ENCODE measurements around the gene RFX3.

The RFX3 gene

GRCh38 chr9:3467593-3468219, 58.1 kb downstream of the RFX3 start:
- peak; percentile 99 for TF ChIP-seq CTCF (IDR thresholded peaks at IDR 0.05; ENCODE audit: low read depth, low read length)
- peak; percentile 60 for DNase-seq
- no peaks in the 10 kb centered on the region for H3K27me3 ChIP-seq (ENCODE audit: insufficient read depth, low read depth, severe bottlenecking)
- H3K27ac ChIP-seq = no peak overlapping the region
- H3K4me3 ChIP-seq (ENCODE audit: low read depth, low read length) = no peak overlapping the region
- no peaks in the 10 kb centered on the region for H3K36me3 ChIP-seq
- no peaks in the 10 kb centered on the region for H3K9me3 ChIP-seq (ENCODE audit: severe bottlenecking)

GRCh38 chr9:3464033-3464638, 61.7 kb downstream of the RFX3 start:
- H3K36me3 ChIP-seq = no peaks in the 10 kb centered on the region
- no peak overlapping the region for H3K4me3 ChIP-seq (ENCODE audit: low read depth, low read length)
- no peak for TF ChIP-seq CTCF (IDR thresholded peaks at IDR 0.05; ENCODE audit: low read depth, low read length)
- H3K27ac ChIP-seq = no peak overlapping the region
- no peaks in the 10 kb centered on the region for H3K27me3 ChIP-seq (ENCODE audit: insufficient read depth, low read depth, severe bottlenecking)
- DNase-seq = no peak
- no peaks in the 10 kb centered on the region for H3K9me3 ChIP-seq (ENCODE audit: severe bottlenecking)

- TF ChIP-seq CTCF (IDR thresholded peaks at IDR 0.05; ENCODE audit: low read depth, low read length) = no peak
Measured at GRCh38 chr9:3458806-3459475, 66.9 kb downstream of the RFX3 start.

GRCh38 chr9:3457175-3457574, 68.6 kb downstream of the RFX3 start:
- no peak overlapping the region for H3K4me3 ChIP-seq (ENCODE audit: low read depth, low read length)
- no peaks in the 10 kb centered on the region for H3K27me3 ChIP-seq (ENCODE audit: insufficient read depth, low read depth, severe bottlenecking)
- H3K9me3 ChIP-seq (ENCODE audit: severe bottlenecking) = no peaks in the 10 kb centered on the region
- no peak overlapping the region for H3K27ac ChIP-seq
- H3K36me3 ChIP-seq = no peaks in the 10 kb centered on the region
- no peak for TF ChIP-seq CTCF (IDR thresholded peaks at IDR 0.05; ENCODE audit: low read depth, low read length)
- no peak for DNase-seq

More at GRCh38 chr9:3458806-3459475, 66.9 kb downstream of the RFX3 start:
- H3K9me3 ChIP-seq (ENCODE audit: severe bottlenecking) = no peaks in the 10 kb centered on the region
- H3K36me3 ChIP-seq = no peaks in the 10 kb centered on the region
- no peak overlapping the region for H3K4me3 ChIP-seq (ENCODE audit: low read depth, low read length)
- DNase-seq = no peak
- H3K27ac ChIP-seq = no peak overlapping the region
- no peaks in the 10 kb centered on the region for H3K27me3 ChIP-seq (ENCODE audit: insufficient read depth, low read depth, severe bottlenecking)

- Histone ChIP-seq H3K27me3 (ENCODE audit: insufficient read depth, low read depth, severe bottlenecking) (no peaks in the 10 kb centered on the region), H3K27ac (no peak overlapping the region), H3K36me3 (no peaks in the 10 kb centered on the region), H3K9me3 (ENCODE audit: severe bottlenecking) (no peaks in the 10 kb centered on the region), H3K4me3 (ENCODE audit: low read depth, low read length) (no peak overlapping the region)
- TF ChIP-seq CTCF (IDR thresholded peaks at IDR 0.05; ENCODE audit: low read depth, low read length) = no peak
- DNase-seq = no peak
Measured at GRCh38 chr9:3455717-3456116, 70.1 kb downstream of the RFX3 start.

All from WERI-Rb-1 (cell line).